Fibroblast of peridontal ligament (primary cell): ENCODE measurements around the gene RBM41.

Experiments used
- DNase-seq: peaks from one replicate; pipeline ENCODE4 v3.0.0-alpha.2; 2010; ENCODE audit errors: extremely low read depth

RBM41 gene

GRCh38 chrX:107029752-107030151, 88.9 kb downstream of the RBM41 start:
- no peak for DNase-seq

- peak; percentile 34 for DNase-seq
Observed at GRCh38 chrX:107025545-107025944, 93.1 kb downstream of the RBM41 start.

GRCh38 chrX:107014936-107015335, 103.7 kb downstream of the RBM41 start:
- DNase-seq = peak; percentile 59
